Testis (tissue), 3 donors: ENCODE results near the gene CBFB. TPM values are rescaled to one million over a fixed set of nuclear protein-coding genes. Genes with fewer than 3 reads are reported as not detected.
"Not testable (repeated sequence)": the region's sequence is repeated elsewhere in the genome, so short reads cannot be mapped to it uniquely, and the experiment has no call there.

Source experiments
- DNase-seq: peaks from one replicate; pipeline ENCODE4 v3.0.0-alpha.2; 2019
- H3K27ac ChIP-seq, 2 donors: fragments of 200-600 bp; sonication (generic); one replicate each; pipeline ENCODE4 v1.5.1; 2019
- H3K27me3 ChIP-seq: fragments of 200-600 bp; sonication (generic); one replicate; pipeline ENCODE4 v1.5.1; 2019
- H3K36me3 ChIP-seq: fragments of 200-600 bp; sonication (generic); one replicate; pipeline ENCODE4 v1.5.1; 2017; ENCODE audit warnings: low read depth; ENCODE audit errors: missing control alignments
- H3K4me1 ChIP-seq: fragments of 200-600 bp; sonication (generic); one replicate; pipeline ENCODE4 v1.5.1; 2019
- H3K4me3 ChIP-seq, 2 donors: fragments of 200-600 bp; sonication (generic); one replicate each; pipeline ENCODE4 v1.5.1; 2017 to 2019
- H3K9me3 ChIP-seq: fragments of 200-600 bp; sonication (generic); one replicate; pipeline ENCODE4 v1.5.1; 2017
- CTCF ChIP-seq, 3 experiments: fragments of 450-650 bp in 2 of 3; fragments of 200-600 bp in 1 of 3; sonication (generic) in 1 of 3; IDR thresholded peaks; one replicate each; pipeline ENCODE4 v1.5.1; 2016 to 2019; ENCODE audit warnings: antibody characterized with exemption in 3 of 3, mild to moderate bottlenecking in 2 of 3, moderate library complexity in 1 of 3
- POLR2A ChIP-seq: fragments of 450-650 bp; IDR thresholded peaks from one replicate; pipeline ENCODE4 v1.6.1; 2017; ENCODE audit warnings: antibody characterized with exemption, mild to moderate bottlenecking, moderate library complexity
- WGBS, 2 donors: methylation state at CpG; one replicate each; pipeline ENCODE4 v1.1.5; 2018; 5-methylcytosine and 5-hydroxymethylcytosine counted together
- intact Hi-C: fragments of 100-400 bp; cut with DNase I; formaldehyde crosslinking; loops from one replicate; pipeline ENCODE4 v1.15.1; 2023; ENCODE audit warnings: low total_unique reads
- polyA plus RNA-seq: library from polyadenylated mRNA; stranded (reverse); fragments of 350-450 nt; fragmentation: Illumina TruSeq; extraction: RNeasy Lipid Tissue Mini Kit (QIAGEN cat#74804); gene quantifications from one replicate; pipeline ENCODE4 v1.2.3, GENCODE V29; 2014; ENCODE audit warnings: low read depth, low replicate concordance; ENCODE audit not compliant: insufficient read depth
- total RNA-seq, 2 donors: library from RNA; depleted of rRNA; stranded (reverse); fragments of >200 nt; gene quantifications; one replicate each; pipeline ENCODE4 v1.2.3, GENCODE V29; 2016

Gene CBFB
- total and polyA plus RNA-seq, 3 donors from 2014 or later, result 15.3 to 34.9 (median 23.3) TPM

GRCh38 chr16:66991545-66992077 lies 37.3 kb upstream of the CBFB start:
- no peaks in the 10 kb centered on the region for H3K4me1 ChIP-seq
- TF ChIP-seq CTCF (IDR thresholded peaks at IDR 0.05) (no peak), POLR2A (no peak)
- H3K27ac ChIP-seq, result no peak overlapping the region
- no peaks in the 10 kb centered on the region for H3K27me3 ChIP-seq
- intact Hi-C loops, result no loop called here
- H3K4me3 ChIP-seq, result no peak overlapping the region
- no peaks in the 10 kb centered on the region for H3K36me3 ChIP-seq
- 78 to 87% methylated on average over 2 of the region's 2 CpGs for WGBS, 2 donors
- DNase-seq, result no peak
- H3K9me3 ChIP-seq, result no peaks in the 10 kb centered on the region

- H3K36me3 ChIP-seq, H3K4me1 ChIP-seq, H3K27ac ChIP-seq, DNase-seq, intact Hi-C loops, H3K27me3 ChIP-seq, H3K4me3 ChIP-seq, H3K9me3 ChIP-seq: not testable (repeated sequence)
- WGBS, 2 donors, result 96% methylated on average over 12 of the region's 12 CpGs
Measured at GRCh38 chr16:66993558-66993957, 35.4 kb upstream of the CBFB start.

- WGBS, 2 donors, result 49 to 54% methylated on average over 6 of the region's 6 CpGs
- no peak overlapping the region for H3K4me3 ChIP-seq
- no peak for DNase-seq
- intact Hi-C loops, result no loop called here
- no peak overlapping the region for H3K27ac ChIP-seq
- no peaks in the 10 kb centered on the region for H3K27me3 ChIP-seq
- TF ChIP-seq POLR2A (no peak), CTCF (IDR thresholded peaks at IDR 0.05) (no peak)
- H3K4me1 ChIP-seq, result peaks cover 2% of the 10 kb centered on the region
- no peaks in the 10 kb centered on the region for H3K36me3 ChIP-seq
- no peaks in the 10 kb centered on the region for H3K9me3 ChIP-seq
Measured at GRCh38 chr16:66996324-66996982, 32.5 kb upstream of the CBFB start.

- 64 to 66% methylated on average over 3 of the region's 3 CpGs for WGBS, 2 donors
- H3K36me3 ChIP-seq, result no peaks in the 10 kb centered on the region
- H3K27me3 ChIP-seq, result no peaks in the 10 kb centered on the region
- intact Hi-C loops, result no loop called here
- H3K4me3 ChIP-seq, result no peak overlapping the region
- no peak overlapping the region for H3K27ac ChIP-seq
- H3K9me3 ChIP-seq, result no peaks in the 10 kb centered on the region
- no peak for TF ChIP-seq CTCF (IDR thresholded peaks at IDR 0.05)
- TF ChIP-seq POLR2A, result no peak
- peaks cover 3% of the 10 kb centered on the region for H3K4me1 ChIP-seq
- no peak for DNase-seq
Measured at GRCh38 chr16:66996983-66997358, 32.0 kb upstream of the CBFB start.

- 3 to 9% methylated on average over 14 to 75 of the region's 89 CpGs for whole genome bisulfite sequencing, 2 donors
- peak overlapping the region in 1 of 2 donors; percentile 69 for H3K27ac ChIP-seq
- peak overlapping the region; percentile 55 to 76 for H3K4me3 ChIP-seq
Measured at GRCh38 chr16:67000384-67001351, 28.3 kb upstream of the CBFB start.

More at GRCh38 chr16:67000384-67001351, 28.3 kb upstream of the CBFB start:
- Histone ChIP-seq H3K9me3 (no peaks in the 10 kb centered on the region), H3K36me3 (no peaks in the 10 kb centered on the region), H3K4me1 (peaks cover 3% of the 10 kb centered on the region), H3K27me3 (no peaks in the 10 kb centered on the region)
- TF ChIP-seq POLR2A (no peak), CTCF (IDR thresholded peaks at IDR 0.05) (no peak)
- intact Hi-C loops, result no loop called here
- DNase-seq, result peak; percentile 76
